Heart left ventricle (tissue), 16 donors: ENCODE measurements around the gene COA1. TPM values are rescaled to one million over a fixed set of nuclear protein-coding genes. Genes with fewer than 3 reads are reported as not detected.

ENCODE experiments used
- ATAC-seq, 4 donors: fragments of 200-7000 bp; cut with Tn5 transposase; one replicate each; pipeline ENCODE4 v1.9.1; 2020 to 2022; ENCODE audit warnings: moderate library complexity in 4 of 4, mild to moderate bottlenecking in 3 of 4, moderate number of reproducible peaks in 1 of 4
- DNase-seq, 5 donors: peaks; one replicate each; pipeline ENCODE4 v3.0.0-alpha.2; 2020
- H3K27ac ChIP-seq, 12 donors: fragments of 200-600 bp; sonication (generic) in 4 of 12; one replicate each; pipeline versions ENCODE4 v1.5.0 to v1.8.0; 2016 to 2022; ENCODE audit warnings: mild to moderate bottlenecking in 2 of 12
- H3K27me3 ChIP-seq, 9 donors: fragments of 200-600 bp; sonication (generic) in 2 of 9; one replicate each; pipeline versions ENCODE4 v1.5.1 to v1.8.0; 2016 to 2022; ENCODE audit warnings: mild to moderate bottlenecking in 3 of 9
- H3K36me3 ChIP-seq, 9 donors: fragments of 200-600 bp; sonication (generic) in 2 of 9; one replicate each; pipeline versions ENCODE4 v1.5.0 to v1.8.0; 2018 to 2022; ENCODE audit warnings: mild to moderate bottlenecking in 2 of 9
- H3K4me1 ChIP-seq, 12 donors: fragments of 200-600 bp; sonication (generic) in 4 of 12; one replicate each; pipeline versions ENCODE4 v1.5.0 to v1.8.0; 2016 to 2022; ENCODE audit warnings: mild to moderate bottlenecking in 3 of 12
- H3K4me3 ChIP-seq, 12 donors: fragments of 200-600 bp; sonication (generic) in 4 of 12; one replicate each; pipeline versions ENCODE4 v1.5.0 to v1.8.0; 2017 to 2022; ENCODE audit warnings: mild to moderate bottlenecking in 9 of 12, moderate library complexity in 4 of 12
- H3K9me3 ChIP-seq, 12 donors: fragments of 200-600 bp; sonication (generic) in 4 of 12; one replicate each; pipeline versions ENCODE4 v1.5.0 to v1.8.0; 2016 to 2022; ENCODE audit warnings: mild to moderate bottlenecking in 1 of 12
- CTCF ChIP-seq, 12 donors: fragments of 200-600 bp; sonication (generic) in 4 of 12; IDR thresholded peaks; one replicate each; pipeline versions ENCODE4 v1.5.0 to v1.8.0; 2018 to 2022; ENCODE audit warnings: antibody characterized with exemption in 12 of 12, mild to moderate bottlenecking in 5 of 12
- POLR2A ChIP-seq, 2 donors: fragments of 450-650 bp; IDR thresholded peaks; one replicate each; pipeline ENCODE4 v1.6.1; 2017; ENCODE audit warnings: antibody characterized with exemption in 2 of 2, mild to moderate bottlenecking in 2 of 2, moderate library complexity in 2 of 2
- WGBS, 4 donors: extraction: QIAGEN DNeasy Blood & Tissue Kit in 2 of 4; methylation state at CpG; one replicate each; pipeline versions ENCODE4 v1.1.5 to v1.1.7; 2013 to 2018; 5-methylcytosine and 5-hydroxymethylcytosine counted together
- intact Hi-C, 10 donors: fragments of 100-400 bp; cut with DNase I; formaldehyde crosslinking; loops; one replicate each; pipeline versions ENCODE4 v1.11.1 to v1.14.2; 2022
- polyA plus RNA-seq, 2 donors: library from polyadenylated mRNA; stranded (reverse); fragments of 200-250 nt; gene quantifications; one replicate each; pipeline ENCODE4 v1.2.3, GENCODE V29; 2013
- total RNA-seq, 9 donors: library from RNA; depleted of rRNA in 2 of 9; stranded (reverse); fragments of >200 nt in 2 of 9; fragmentation: NEBNext Ultra II Directional in 3 of 9; extraction: Animal tissue kit (Norgen Biotek cat#: 25700) in 3 of 9; gene quantifications; one replicate each; pipeline versions ENCODE4 v1.1.0 to v1.2.4, GENCODE V29; 2016 to 2023
- donor health status: ischemic (EF 13 %, LVEDD 7.1; RV severe dilation, severe dysfunction).
- donor health status: healthy with polysubstance abuse.
- donor health status: DM: no; HTN: yes; CAD: no.
- donor health status: DM: no; HTN: no; CAD: no.
- donor health status: ischemic (EF 25% LVEDD 6.9; RV normal size, moderate dysfunction).
- donor health status: ischemic (EF 25% LVEDD 5.7; RV mildly dilated, moderate dysfunction).
- donor health status: healthy.
- donor health status: DM: yes; HTN: yes; CAD: no.
- donor health status: ischemic (EF 35%, LVEDD 5.7; RV mildly dilated, moderate dysfunction).
- donor health status: nonischemic (EF 11% LVEDD 7.7; RV severe dilation, severe dysfunction).
- donor health status: DM: yes; HTN: yes; CAD: no.
- donor health status: PGD.
- donor health status: ischemic (EF 29% LVEDD 5.4; RV normal size, mild dysfunction).
- donor health status: nonischemic (EF 23%, LVEDD 6.1; RV moderate dilation, normal function).

The COA1 gene
- total and polyA plus RNA-seq, 11 donors, result 57.5 to 81.2 (median 68.6) TPM

- WGBS, 4 donors, result 86 to 99% (median 95%) methylated on average over 4 of the region's 4 CpGs
- DNase-seq (no peak), ATAC-seq (no peak)
- no peaks in the 10 kb centered on the region for H3K9me3 ChIP-seq
- intact Hi-C loops, result no loop called here
- H3K27me3 ChIP-seq, result no peaks in the 10 kb centered on the region
- peaks cover 0 to 92% (median 67%) of the 10 kb centered on the region in 9 donors for H3K36me3 ChIP-seq
- peaks cover 0 to 14% (median 0%) of the 10 kb centered on the region in 12 donors for H3K4me1 ChIP-seq
- no peak for TF ChIP-seq CTCF (IDR thresholded peaks at IDR 0.05)
- TF ChIP-seq POLR2A (IDR thresholded peaks at IDR 0.05), result no peak
- H3K4me3 ChIP-seq, result no peak overlapping the region
- no peak overlapping the region for H3K27ac ChIP-seq
These were observed 96.6 kb downstream of the COA1 start for GRCh38 chr7:43632746-43633145.

- ATAC-seq, result no peak
These were observed 97.8 kb downstream of the COA1 start for GRCh38 chr7:43631559-43631958.

GRCh38 chr7:43630482-43630881, 98.8 kb downstream of the COA1 start:
- peaks cover 0 to 21% (median 4%) of the 10 kb centered on the region in 12 donors for H3K4me1 ChIP-seq
- peaks cover 0 to 97% (median 61%) of the 10 kb centered on the region in 9 donors for H3K36me3 ChIP-seq
- H3K9me3 ChIP-seq, result no peaks in the 10 kb centered on the region
- WGBS, 4 donors, result 66 to 97% (median 88%) methylated on average over 3 of the region's 3 CpGs
- TF ChIP-seq CTCF (IDR thresholded peaks at IDR 0.05), result no peak
- no peak for TF ChIP-seq POLR2A (IDR thresholded peaks at IDR 0.05)
- H3K27me3 ChIP-seq, result no peaks in the 10 kb centered on the region
- H3K4me3 ChIP-seq, result no peak overlapping the region
- DNase-seq (no peak), ATAC-seq (no peak)
- H3K27ac ChIP-seq, result no peak overlapping the region
- intact Hi-C loops, result no loop called here

More at GRCh38 chr7:43631559-43631958, 97.8 kb downstream of the COA1 start:
- Histone ChIP-seq H3K9me3 (no peaks in the 10 kb centered on the region), H3K27me3 (no peaks in the 10 kb centered on the region), H3K4me1 (peaks cover 0 to 14% (median 0%) of the 10 kb centered on the region in 12 donors), H3K27ac (no peak overlapping the region), H3K4me3 (no peak overlapping the region), H3K36me3 (peaks cover 0 to 96% (median 56%) of the 10 kb centered on the region in 9 donors)
- intact Hi-C loops, result no loop called here
- no peak for DNase-seq
- 94 to 98% (median 98%) methylated on average over 2 of the region's 2 CpGs for WGBS, 4 donors
- TF ChIP-seq CTCF (IDR thresholded peaks at IDR 0.05) (no peak), POLR2A (IDR thresholded peaks at IDR 0.05) (no peak)

- intact Hi-C loops, result loop anchor here in 1 of 10 donors (5.0 kb wide), 1 partner anchor 48 kb away; the partner anchor contains the start of gene STK17A
- H3K27me3 ChIP-seq, result no peaks in the 10 kb centered on the region
- TF ChIP-seq CTCF (IDR thresholded peaks at IDR 0.05) (no peak), POLR2A (IDR thresholded peaks at IDR 0.05) (no peak)
- no peak overlapping the region for H3K4me3 ChIP-seq
- DNase-seq (no peak), ATAC-seq (no peak)
- WGBS, 4 donors, result 91 to 94% (median 92%) methylated on average over 6 of the region's 6 CpGs
- H3K27ac ChIP-seq, result no peak overlapping the region
- H3K36me3 ChIP-seq, result peaks cover 0 to 97% (median 59%) of the 10 kb centered on the region in 9 donors
- H3K4me1 ChIP-seq, result peaks cover 0 to 24% (median 7%) of the 10 kb centered on the region in 12 donors
- H3K9me3 ChIP-seq, result no peaks in the 10 kb centered on the region
These were observed 99.5 kb downstream of the COA1 start for GRCh38 chr7:43629857-43630256.
